HCT116 (cell line): Measurements from ENCODE around the gene CEACAM19. TPM values are rescaled to one million over a fixed set of nuclear protein-coding genes. Genes with fewer than 3 reads are reported as not detected.
A peak's percentile ranks its signal among the peaks of the same experiment; 100 is the strongest.

ENCODE experiments used
- ATAC-seq: fragments of 200-7000 bp; cut with Tn5 transposase; 2 replicates; pipeline ENCODE4 v1.9.1; 2020; ENCODE audit warnings: mild to moderate bottlenecking, moderate library complexity
- BruUV-seq: library from RNA; stranded (reverse); fragments of 400-500 nt; replicated peaks from 2 replicates; lab custom pipeline; 2021; lab: Mats Ljungman, UMichigan
- CTCF ChIA-PET: fragments of 300-600 bp; sonication (Branson Sonifier 250); formaldehyde crosslinking; loops from one replicate; lab custom pipeline; 2021; ENCODE audit warnings: antibody characterized with exemption; lab: Charles Lee
- POLR2A ChIA-PET: fragments of 300-600, 350-600 bp; sonication (Branson Sonifier 250); formaldehyde crosslinking; loops from one replicate; lab custom pipeline; 2021; ENCODE audit warnings: antibody characterized with exemption; lab: Charles Lee
- RAD21 ChIA-PET, 2 experiments: fragments of 300-600 bp; sonication (Branson Sonifier 250); formaldehyde crosslinking; loops; one replicate each; lab custom pipeline; 2023; ENCODE audit warnings: low total read pairs in 2 of 2; ENCODE audit not compliant: uncharacterized antibody in 2 of 2, unreplicated experiment in 2 of 2, low non-redundant PET in 1 of 2; lab: Charles Lee
- DNase-seq: peaks from one replicate; pipeline ENCODE4 v3.0.0-alpha.2; 2010; ENCODE audit warnings: low read depth, low spot score
- H2AFZ ChIP-seq: fragments of 200-600 bp; shearing (Covaris generic), sonication (generic); 2 replicates; pipeline ENCODE4 v1.6.1; 2017; ENCODE audit warnings: low read depth, mixed run types, mixed read lengths, antibody characterized with exemption, low read length; ENCODE audit not compliant: poor library complexity, severe bottlenecking
- H3K27ac ChIP-seq: 2 replicates; pipeline ENCODE4 v1.5.1; 2012; ENCODE audit warnings: low read depth, low read length
- H3K27me3 ChIP-seq: fragments of 200-600 bp; sonication (generic); 2 replicates; pipeline ENCODE4 v1.6.1; 2016; ENCODE audit warnings: mixed run types, low read length, mixed read lengths; ENCODE audit not compliant: insufficient read depth
- H3K36me3 ChIP-seq, 2 experiments: fragments of 200-500 bp in 1 of 2; fragments of 200-600 bp in 1 of 2; sonication (Bioruptor generic) in 1 of 2; sonication (generic) in 1 of 2; 2 replicates each; pipeline versions ENCODE4 v1.5.1 to v1.6.1; 2014 to 2016; ENCODE audit warnings: low read length in 2 of 2, inconsistent platforms in 1 of 2, mixed read lengths in 1 of 2, mixed run types in 1 of 2; ENCODE audit not compliant: insufficient read depth in 2 of 2, control insufficient read depth in 1 of 2
- H3K4me1 ChIP-seq, 2 experiments: fragments of 200-600 bp in 1 of 2; sonication (generic) in 1 of 2; 2 replicates each; pipeline versions ENCODE4 v1.5.1 to v1.6.1; 2012 to 2017; ENCODE audit warnings: low read length in 2 of 2, inconsistent platforms in 1 of 2, mild to moderate bottlenecking in 1 of 2, mixed read lengths in 1 of 2, mixed run types in 1 of 2, moderate library complexity in 1 of 2; ENCODE audit not compliant: insufficient read depth in 2 of 2, control insufficient read depth in 1 of 2
- H3K4me2 ChIP-seq: fragments of 200-600 bp; sonication (generic); 2 replicates; pipeline ENCODE4 v1.6.1; 2017; ENCODE audit warnings: mixed run types, low read length, mixed read lengths
- H3K4me3 ChIP-seq, 2 experiments: fragments of 200-600 bp in 1 of 2; sonication (generic) in 1 of 2; replicated peaks in 1 of 2; 2 replicates each; pipeline ENCODE4 v1.5.1; 2011 to 2016; ENCODE audit warnings: low read length in 2 of 2, control low read depth in 1 of 2, low read depth in 1 of 2, mild to moderate bottlenecking in 1 of 2, mixed read lengths in 1 of 2, mixed run types in 1 of 2
- H3K79me2 ChIP-seq: fragments of 200-600 bp; sonication (generic); 2 replicates; pipeline ENCODE4 v1.6.1; 2017; ENCODE audit warnings: mild to moderate bottlenecking, mixed run types, low read length, moderate library complexity, mixed read lengths; ENCODE audit not compliant: insufficient read depth
- H3K9ac ChIP-seq: fragments of 200-600 bp; sonication (generic); 2 replicates; pipeline ENCODE4 v1.6.1; 2016; ENCODE audit warnings: low read length, mixed read lengths
- H3K9me2 ChIP-seq: fragments of 200-600 bp; sonication (generic), shearing (Covaris generic); 2 replicates; pipeline ENCODE4 v1.6.1; 2017; ENCODE audit warnings: mixed run types, mild to moderate bottlenecking, moderate library complexity; ENCODE audit not compliant: insufficient read depth
- H3K9me3 ChIP-seq, 2 experiments: fragments of 200-500 bp in 1 of 2; fragments of 200-600 bp in 1 of 2; sonication (Bioruptor generic) in 1 of 2; sonication (generic) in 1 of 2; 2 replicates each; pipeline ENCODE4 v1.6.1; 2014 to 2017; ENCODE audit warnings: low read length in 2 of 2, mixed read lengths in 2 of 2, inconsistent platforms in 1 of 2, low read depth in 1 of 2, mild to moderate bottlenecking in 1 of 2, mixed run types in 1 of 2, moderate library complexity in 1 of 2; ENCODE audit not compliant: control insufficient read depth in 1 of 2, insufficient read depth in 1 of 2
- H4K20me1 ChIP-seq: fragments of 200-600 bp; sonication (generic), shearing (Covaris generic); 2 replicates; pipeline ENCODE4 v1.6.1; 2017; ENCODE audit warnings: mixed run types, mild to moderate bottlenecking, moderate library complexity; ENCODE audit not compliant: insufficient read depth
- CBX3 ChIP-seq: IDR thresholded peaks from 2 replicates; pipeline ENCODE4 v1.6.1; 2012; ENCODE audit warnings: low read depth
- EGR1 ChIP-seq: IDR thresholded peaks from 2 replicates; pipeline ENCODE4 v1.6.1; 2012; ENCODE audit warnings: low read depth
- EZH2phosphoT487 ChIP-seq: fragments of 200-600 bp; IDR thresholded peaks from 2 replicates; pipeline ENCODE4 v1.6.1; 2018; ENCODE audit warnings: antibody characterized with exemption, borderline replicate concordance
- FOSL1 ChIP-seq: IDR thresholded peaks from 2 replicates; pipeline ENCODE4 v1.6.1; 2012; ENCODE audit warnings: low read depth
- MAX ChIP-seq: IDR thresholded peaks from 2 replicates; pipeline ENCODE4 v1.6.1; 2012
- POLR2A ChIP-seq: IDR thresholded peaks from 2 replicates; pipeline ENCODE4 v1.7.0; 2011; ENCODE audit warnings: borderline replicate concordance; ENCODE audit not compliant: insufficient read depth, insufficient read length; ENCODE audit errors: extremely low read depth
- REST ChIP-seq: IDR thresholded peaks from 2 replicates; pipeline ENCODE4 v1.6.1; 2012; ENCODE audit warnings: low read depth
- YY1 ChIP-seq: IDR thresholded peaks from 2 replicates; pipeline ENCODE4 v1.6.1; 2011; ENCODE audit warnings: low read length, low read depth, moderate library complexity, mild to moderate bottlenecking; ENCODE audit not compliant: insufficient replicate concordance; ENCODE audit errors: extremely low read depth
- ZNF274 ChIP-seq: fragments of 200-500 bp; sonication (Bioruptor generic); IDR thresholded peaks from 2 replicates; pipeline ENCODE4 v1.6.1; 2014; ENCODE audit warnings: mild to moderate bottlenecking, low read depth, low read length, inconsistent platforms
- intact Hi-C: fragments of 100-400 bp; cut with micrococcal nuclease; formaldehyde crosslinking; loops from 2 replicates; pipeline ENCODE4 v1.10.0; 2022
- total RNA-seq: library from RNA; stranded (reverse); gene quantifications from one replicate; pipeline ENCODE4 v1.2.1, GENCODE V29; 2021; ENCODE audit not compliant: unreplicated experiment

CEACAM19 gene
- total RNA-seq, 1 experiment from 2014 or later: 4.0 TPM

DNA sequence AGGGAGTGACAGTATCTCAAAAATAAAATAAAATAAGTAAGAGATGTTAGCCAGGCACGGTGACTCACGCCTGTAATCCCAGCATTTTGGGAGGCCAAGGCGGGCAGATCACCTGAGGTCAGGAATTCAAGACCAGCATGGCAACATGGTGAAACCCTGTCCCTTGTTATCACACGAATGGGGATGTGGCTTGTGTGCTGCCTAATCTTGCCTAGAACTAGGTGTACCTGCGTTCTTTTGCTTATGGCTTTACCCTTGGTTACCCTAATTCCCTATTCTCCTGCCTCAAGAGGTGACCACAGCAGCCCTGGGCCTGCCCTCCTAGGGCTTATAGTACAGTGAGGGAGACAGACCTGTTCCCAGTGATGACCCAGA, 33.9 kb upstream of the CEACAM19 start:
- H3K9ac ChIP-seq: 0 out of 2 replicates have a peak overlapping the region, but pooled peaks have one; percentile 7
- H3K4me1 ChIP-seq: peaks cover 0 to 23% of the 10 kb centered on the region in 2 experiments; a peak in 3 of 4 replicates
- 0 out of 4 replicates have a peak, but pooled peaks cover 0 to 4% of the 10 kb centered on the region in 2 experiments for H3K36me3 ChIP-seq
- ChIA-PET POLR2A (interaction anchor here (0.6 kb wide), 1 partner anchor 34 kb away, joined by 3 read pairs; no protein-coding TSS in a partner anchor), RAD21 (no interaction called here), CTCF (interaction anchor here (1.0 kb wide), 1 partner anchor 55 kb away, joined by 3 read pairs; no protein-coding TSS in a partner anchor)
- H3K4me2 ChIP-seq: peak overlapping the region; percentile 37
- ATAC-seq (no peak), DNase-seq (no peak)
- no peak overlapping the region for H2AFZ ChIP-seq
- no peaks in the 10 kb centered on the region for H3K79me2 ChIP-seq
- H3K27me3 ChIP-seq: no peaks in the 10 kb centered on the region
- no peaks in the 10 kb centered on the region for H3K9me3 ChIP-seq
- intact Hi-C loops: no loop called here
- no peaks in the 10 kb centered on the region for H3K9me2 ChIP-seq
- no peak overlapping the region for H3K27ac ChIP-seq
- BruUV-seq: no TSS peak
- no peak overlapping the region for H3K4me3 ChIP-seq
- no peak for TF ChIP-seq YY1
- TF ChIP-seq REST: no peak
- no peak for TF ChIP-seq FOSL1
- no peak for TF ChIP-seq CBX3
- TF ChIP-seq EGR1: no peak
- no peak for TF ChIP-seq EZH2phosphoT487
- no peak for TF ChIP-seq POLR2A
- no peak for TF ChIP-seq ZNF274
- no peak for TF ChIP-seq MAX
- no peaks in the 10 kb centered on the region for H4K20me1 ChIP-seq
